OCI-LY3 (cell line): Measurements from ENCODE around the gene IFI30.

Experiments used
- H2AFZ ChIP-seq: fragments of 200-600, 300-600 bp; shearing (Covaris generic); 2 replicates; pipeline ENCODE4 v1.6.0; 2014; ENCODE audit warnings: antibody characterized with exemption, low read depth, low read length
- H3K27ac ChIP-seq: fragments of 200-600, 300-600 bp; sonication (generic); 2 replicates; pipeline ENCODE4 v1.5.1; 2014; ENCODE audit warnings: mild to moderate bottlenecking, low read length, moderate library complexity, mixed read lengths
- H3K27me3 ChIP-seq: fragments of 200-600, 300-600 bp; sonication (generic); 2 replicates; pipeline ENCODE4 v1.6.1; 2014; ENCODE audit warnings: low read depth, low read length, mixed read lengths
- H3K36me3 ChIP-seq: fragments of 200-600, 300-600 bp; sonication (generic); replicated peaks from 2 replicates; pipeline ENCODE3; 2014; ENCODE audit warnings: low read depth, low read length, mixed read lengths
- H3K4me1 ChIP-seq: fragments of 300-600, 200-600 bp; sonication (generic); 2 replicates; pipeline ENCODE4 v1.6.1; 2014; ENCODE audit warnings: low read length, mixed read lengths
- H3K4me2 ChIP-seq: fragments of 200-600, 300-600 bp; sonication (generic); 2 replicates; pipeline ENCODE4 v1.6.1; 2014; ENCODE audit warnings: low read length, mixed read lengths
- H3K4me3 ChIP-seq: fragments of 300-600, 200-600 bp; sonication (generic); 2 replicates; pipeline ENCODE4 v1.5.1; 2014; ENCODE audit warnings: antibody characterized with exemption, mild to moderate bottlenecking, low read length, moderate library complexity
- H3K79me2 ChIP-seq: fragments of 300-600, 200-600 bp; shearing (Covaris generic); 2 replicates; pipeline ENCODE4 v1.6.1; 2014; ENCODE audit warnings: mild to moderate bottlenecking, low read length, mixed read lengths
- H3K9ac ChIP-seq: fragments of 300-600, 200-600 bp; shearing (Covaris generic); 2 replicates; pipeline ENCODE4 v1.6.0; 2014; ENCODE audit warnings: mild to moderate bottlenecking, low read length, moderate library complexity
- H3K9me3 ChIP-seq: fragments of 200-600, 300-600 bp; shearing (Covaris generic); 2 replicates; pipeline ENCODE4 v1.6.1; 2014; ENCODE audit warnings: low read length, mixed read lengths; ENCODE audit not compliant: insufficient read depth
- H4K20me1 ChIP-seq: fragments of 200-600, 300-600 bp; sonication (generic); 2 replicates; pipeline ENCODE4 v1.6.1; 2016; ENCODE audit warnings: low read length, mixed read lengths; ENCODE audit not compliant: insufficient read depth
- EZH2phosphoT487 ChIP-seq: fragments of 200-600 bp; shearing (Covaris generic); IDR thresholded peaks from 2 replicates; pipeline ENCODE4 v1.6.1; 2018; ENCODE audit warnings: antibody characterized with exemption, mixed run types, low read depth
- TF ChIP-seq, protein P1 (sequence below): fragments of 200-600, 300-600 bp; sonication (generic); IDR thresholded peaks from 2 replicates; pipeline ENCODE4 v1.5.1; 2014; ENCODE audit warnings: antibody characterized with exemption, low read length, low read depth

The IFI30 gene

DNA sequence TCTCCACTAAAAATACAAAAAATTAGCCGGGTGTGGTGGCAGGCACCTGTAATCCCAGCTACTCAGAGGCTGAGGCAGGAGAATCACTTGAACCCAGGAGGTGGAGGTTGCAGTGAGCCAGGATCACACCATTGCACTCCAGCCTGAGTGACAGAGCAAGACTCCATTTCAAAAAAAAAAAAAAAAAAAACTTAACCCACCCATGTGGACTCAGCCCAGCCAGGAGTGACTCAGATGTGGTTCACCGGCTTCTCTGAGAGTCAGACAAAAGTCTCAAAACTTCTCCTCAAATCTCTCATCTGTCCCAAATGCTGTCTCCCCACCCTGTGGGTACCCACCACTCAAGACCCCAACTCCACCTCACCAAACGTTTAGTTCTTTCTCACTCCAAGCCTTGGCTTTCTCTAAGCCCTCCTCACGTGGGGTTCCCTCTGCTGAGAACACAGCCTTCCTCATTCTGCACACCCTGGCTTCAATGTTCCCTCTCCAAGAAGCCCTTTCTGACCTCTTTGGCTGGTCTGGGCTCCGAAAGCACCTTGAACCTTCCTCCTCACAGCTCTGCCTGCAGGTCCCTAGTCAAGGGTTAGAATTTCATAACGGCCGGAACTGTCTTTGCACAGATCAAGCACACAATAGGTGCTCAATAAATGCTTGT, 41.3 kb downstream of the IFI30 start:
- no peak for TF ChIP-seq EZH2phosphoT487
- TF ChIP-seq, protein P1, sequence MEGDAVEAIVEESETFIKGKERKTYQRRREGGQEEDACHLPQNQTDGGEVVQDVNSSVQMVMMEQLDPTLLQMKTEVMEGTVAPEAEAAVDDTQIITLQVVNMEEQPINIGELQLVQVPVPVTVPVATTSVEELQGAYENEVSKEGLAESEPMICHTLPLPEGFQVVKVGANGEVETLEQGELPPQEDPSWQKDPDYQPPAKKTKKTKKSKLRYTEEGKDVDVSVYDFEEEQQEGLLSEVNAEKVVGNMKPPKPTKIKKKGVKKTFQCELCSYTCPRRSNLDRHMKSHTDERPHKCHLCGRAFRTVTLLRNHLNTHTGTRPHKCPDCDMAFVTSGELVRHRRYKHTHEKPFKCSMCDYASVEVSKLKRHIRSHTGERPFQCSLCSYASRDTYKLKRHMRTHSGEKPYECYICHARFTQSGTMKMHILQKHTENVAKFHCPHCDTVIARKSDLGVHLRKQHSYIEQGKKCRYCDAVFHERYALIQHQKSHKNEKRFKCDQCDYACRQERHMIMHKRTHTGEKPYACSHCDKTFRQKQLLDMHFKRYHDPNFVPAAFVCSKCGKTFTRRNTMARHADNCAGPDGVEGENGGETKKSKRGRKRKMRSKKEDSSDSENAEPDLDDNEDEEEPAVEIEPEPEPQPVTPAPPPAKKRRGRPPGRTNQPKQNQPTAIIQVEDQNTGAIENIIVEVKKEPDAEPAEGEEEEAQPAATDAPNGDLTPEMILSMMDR = no peak
- peaks cover 28% of the 10 kb centered on the region for H3K27me3 ChIP-seq
- no peaks in the 10 kb centered on the region for H3K79me2 ChIP-seq
- no peak overlapping the region for H3K4me2 ChIP-seq
- H3K9me3 ChIP-seq = no peaks in the 10 kb centered on the region
- peaks cover 7% of the 10 kb centered on the region for H3K4me1 ChIP-seq
- H3K4me3 ChIP-seq = no peak overlapping the region
- no peak overlapping the region for H2AFZ ChIP-seq
- H3K9ac ChIP-seq = no peak overlapping the region
- H3K36me3 ChIP-seq = no peaks in the 10 kb centered on the region
- H4K20me1 ChIP-seq = no peaks in the 10 kb centered on the region
- no peak overlapping the region for H3K27ac ChIP-seq

DNA sequence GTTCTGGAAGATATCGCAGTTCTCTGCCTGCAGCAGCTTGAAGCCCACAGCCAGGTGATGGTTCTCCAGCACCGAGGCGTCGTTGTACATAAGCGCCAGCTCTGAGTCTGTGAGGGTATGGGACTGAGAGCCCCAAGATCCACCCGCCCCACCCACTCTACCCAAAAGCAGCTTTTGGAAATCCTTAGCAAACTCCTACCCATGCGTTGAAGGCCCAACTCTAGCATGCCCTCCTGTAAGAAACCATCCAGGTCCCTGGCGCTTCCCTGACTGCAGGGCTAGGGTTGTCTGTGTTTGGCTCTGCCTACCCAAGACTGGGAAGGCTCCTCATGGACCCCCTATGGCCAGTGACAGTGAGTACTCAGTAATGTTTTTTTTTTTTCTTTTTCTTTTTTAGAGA, 43.2 kb downstream of the IFI30 start:
- Histone ChIP-seq H3K9me3 (no peaks in the 10 kb centered on the region), H3K36me3 (no peaks in the 10 kb centered on the region), H3K4me3 (no peak overlapping the region), H3K27me3 (peaks cover 11% of the 10 kb centered on the region), H3K27ac (no peak overlapping the region), H3K4me2 (no peak overlapping the region), H2AFZ (no peak overlapping the region), H3K4me1 (peaks cover 11% of the 10 kb centered on the region), H3K79me2 (no peaks in the 10 kb centered on the region), H3K9ac (no peak overlapping the region), H4K20me1 (no peaks in the 10 kb centered on the region)
- no peak for TF ChIP-seq EZH2phosphoT487
- TF ChIP-seq, protein P1 = no peak

DNA sequence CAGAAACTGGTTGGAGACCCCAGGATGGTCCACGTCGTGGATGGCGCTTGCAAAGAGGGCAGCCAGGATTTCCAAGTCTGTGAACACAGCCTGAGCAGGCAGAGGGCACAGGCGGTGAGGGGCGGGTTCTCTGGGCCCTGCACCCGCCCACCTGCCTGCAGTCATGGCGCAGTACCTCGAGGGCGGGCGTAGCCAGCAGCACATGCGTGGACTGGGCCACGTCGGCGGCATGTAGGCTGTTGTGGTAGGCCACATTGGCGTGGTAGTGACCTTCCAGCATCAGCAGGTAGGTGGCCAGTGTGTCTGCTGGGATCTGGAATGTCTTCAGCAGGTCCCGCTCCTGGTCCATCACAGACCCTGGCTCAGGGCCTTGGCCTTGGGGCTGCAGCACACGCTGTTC, 44.5 kb downstream of the IFI30 start:
- no peak overlapping the region for H3K4me3 ChIP-seq
- H3K4me1 ChIP-seq = peaks cover 11% of the 10 kb centered on the region
- no peak overlapping the region for H3K4me2 ChIP-seq
- no peaks in the 10 kb centered on the region for H3K36me3 ChIP-seq
- H2AFZ ChIP-seq = no peak overlapping the region
- H3K27me3 ChIP-seq = peaks cover 11% of the 10 kb centered on the region
- no peaks in the 10 kb centered on the region for H4K20me1 ChIP-seq
- H3K9me3 ChIP-seq = no peaks in the 10 kb centered on the region
- H3K79me2 ChIP-seq = no peaks in the 10 kb centered on the region
- no peak overlapping the region for H3K9ac ChIP-seq
- no peak overlapping the region for H3K27ac ChIP-seq
- TF ChIP-seq, protein P1 = no peak
- no peak for TF ChIP-seq EZH2phosphoT487

DNA sequence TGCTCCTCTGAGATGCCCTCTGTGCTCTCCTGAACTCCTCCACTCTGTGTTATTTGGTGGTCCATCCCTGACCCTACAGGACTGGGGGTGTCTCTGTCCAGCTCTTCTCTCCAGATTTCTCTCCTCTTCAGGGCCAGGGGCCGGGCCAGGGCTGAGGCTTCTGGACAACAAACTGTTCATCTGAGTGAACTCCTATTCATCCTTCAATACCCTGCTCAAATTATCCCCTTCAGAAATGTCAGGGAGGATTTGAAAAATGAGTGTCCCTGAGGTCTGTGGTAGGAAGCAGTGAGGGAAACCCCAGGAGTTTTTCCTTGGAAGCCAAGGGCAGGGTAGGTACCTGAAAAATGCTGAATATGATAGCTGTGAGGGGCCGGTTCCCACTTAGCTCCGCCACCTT, 45.0 kb downstream of the IFI30 start:
- Histone ChIP-seq H3K27ac (no peak overlapping the region), H3K27me3 (peaks cover 11% of the 10 kb centered on the region), H3K79me2 (no peaks in the 10 kb centered on the region), H2AFZ (no peak overlapping the region), H4K20me1 (no peaks in the 10 kb centered on the region), H3K9me3 (no peaks in the 10 kb centered on the region), H3K4me2 (no peak overlapping the region), H3K36me3 (no peaks in the 10 kb centered on the region), H3K9ac (no peak overlapping the region), H3K4me3 (no peak overlapping the region), H3K4me1 (peaks cover 11% of the 10 kb centered on the region)
- TF ChIP-seq EZH2phosphoT487 = no peak
- TF ChIP-seq, protein P1 = no peak
